ENCODE data around the gene PIM3. TPM values are rescaled to one million over a fixed set of nuclear protein-coding genes. Genes with fewer than 3 reads are reported as not detected.

Gene PIM3
- total and polyA plus RNA-seq, 2 of the 8 experiments (the other 6 are each of a cell fraction or from before 2014, with no cell fraction given): 22.6 to 30.0 TPM

DNA sequence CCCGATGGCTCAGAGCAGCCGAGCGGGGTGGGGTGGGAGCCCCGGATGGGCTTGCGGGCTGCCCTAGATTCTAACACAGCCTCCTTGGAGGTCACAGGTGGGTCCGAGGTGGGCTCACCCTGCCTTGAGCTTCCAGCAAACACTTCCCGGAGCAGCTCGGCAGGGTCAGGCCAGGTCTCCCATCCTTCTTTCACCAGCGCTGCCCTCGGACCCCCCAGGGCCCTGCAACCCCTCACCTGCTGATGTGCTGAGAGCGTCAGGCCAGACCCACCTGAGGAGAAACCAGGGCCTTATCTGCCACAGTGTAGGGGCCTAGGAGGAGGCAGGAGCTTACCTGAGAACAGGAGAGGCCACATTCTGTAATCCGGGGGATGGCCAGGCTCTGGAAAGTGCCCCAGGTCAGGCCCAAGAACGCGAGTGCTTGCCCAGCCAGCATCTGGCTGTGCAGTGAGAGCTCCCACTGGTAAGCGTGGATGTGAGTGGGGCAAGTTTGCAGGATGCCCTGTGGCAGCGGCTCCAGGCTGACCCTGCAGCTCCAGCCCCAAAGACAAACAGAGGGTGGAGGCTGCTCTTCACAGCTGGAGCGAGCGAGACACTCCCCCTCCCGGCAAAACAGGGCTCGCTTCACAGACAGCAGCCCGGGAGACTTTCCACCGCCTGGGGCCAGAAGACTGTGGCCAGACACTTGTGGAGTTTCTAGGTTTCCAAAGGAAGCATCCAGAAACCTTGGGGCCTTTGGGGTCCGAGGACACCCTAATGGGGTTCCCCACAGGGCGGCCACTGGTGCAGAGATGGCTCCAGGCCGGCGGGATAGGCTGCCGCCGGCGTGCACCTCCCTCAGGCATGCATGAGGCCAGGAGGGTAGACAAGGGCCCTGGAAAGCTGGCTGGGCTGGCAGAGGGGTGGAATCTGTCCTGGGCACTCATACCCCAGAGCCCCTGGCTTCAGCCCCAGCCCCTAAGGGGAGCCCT is 51.9 kb downstream of the PIM3 start, which contains the start of gene IL17REL (continued):
- no peak for TF ChIP-seq SIN3A (conservative IDR thresholded peaks at IDR 0.05 in 1 of 2, IDR thresholded peaks at IDR 0.05 in 1 of 2; ENCODE audit: low read depth in 1 of 2, low read length in 2 of 2)
- TF ChIP-seq SP4 (IDR thresholded peaks at IDR 0.05; ENCODE audit: low read length): no peak
- no peak for TF ChIP-seq SIX5 (IDR thresholded peaks at IDR 0.05; ENCODE audit: low read depth, low read length)
- TF ChIP-seq CREB1 (IDR thresholded peaks at IDR 0.05): no peak
- TF ChIP-seq FOSL1 (IDR thresholded peaks at IDR 0.05; ENCODE audit: insufficient read depth, low read depth, low read length): no peak
- TF ChIP-seq, protein P1, sequence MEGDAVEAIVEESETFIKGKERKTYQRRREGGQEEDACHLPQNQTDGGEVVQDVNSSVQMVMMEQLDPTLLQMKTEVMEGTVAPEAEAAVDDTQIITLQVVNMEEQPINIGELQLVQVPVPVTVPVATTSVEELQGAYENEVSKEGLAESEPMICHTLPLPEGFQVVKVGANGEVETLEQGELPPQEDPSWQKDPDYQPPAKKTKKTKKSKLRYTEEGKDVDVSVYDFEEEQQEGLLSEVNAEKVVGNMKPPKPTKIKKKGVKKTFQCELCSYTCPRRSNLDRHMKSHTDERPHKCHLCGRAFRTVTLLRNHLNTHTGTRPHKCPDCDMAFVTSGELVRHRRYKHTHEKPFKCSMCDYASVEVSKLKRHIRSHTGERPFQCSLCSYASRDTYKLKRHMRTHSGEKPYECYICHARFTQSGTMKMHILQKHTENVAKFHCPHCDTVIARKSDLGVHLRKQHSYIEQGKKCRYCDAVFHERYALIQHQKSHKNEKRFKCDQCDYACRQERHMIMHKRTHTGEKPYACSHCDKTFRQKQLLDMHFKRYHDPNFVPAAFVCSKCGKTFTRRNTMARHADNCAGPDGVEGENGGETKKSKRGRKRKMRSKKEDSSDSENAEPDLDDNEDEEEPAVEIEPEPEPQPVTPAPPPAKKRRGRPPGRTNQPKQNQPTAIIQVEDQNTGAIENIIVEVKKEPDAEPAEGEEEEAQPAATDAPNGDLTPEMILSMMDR (IDR thresholded peaks at IDR 0.05; ENCODE audit: control extremely low read depth in 1 of 3, insufficient read depth in 1 of 3, low read depth in 1 of 3, low read length in 3 of 3): no peak
- TF ChIP-seq, protein P2, sequence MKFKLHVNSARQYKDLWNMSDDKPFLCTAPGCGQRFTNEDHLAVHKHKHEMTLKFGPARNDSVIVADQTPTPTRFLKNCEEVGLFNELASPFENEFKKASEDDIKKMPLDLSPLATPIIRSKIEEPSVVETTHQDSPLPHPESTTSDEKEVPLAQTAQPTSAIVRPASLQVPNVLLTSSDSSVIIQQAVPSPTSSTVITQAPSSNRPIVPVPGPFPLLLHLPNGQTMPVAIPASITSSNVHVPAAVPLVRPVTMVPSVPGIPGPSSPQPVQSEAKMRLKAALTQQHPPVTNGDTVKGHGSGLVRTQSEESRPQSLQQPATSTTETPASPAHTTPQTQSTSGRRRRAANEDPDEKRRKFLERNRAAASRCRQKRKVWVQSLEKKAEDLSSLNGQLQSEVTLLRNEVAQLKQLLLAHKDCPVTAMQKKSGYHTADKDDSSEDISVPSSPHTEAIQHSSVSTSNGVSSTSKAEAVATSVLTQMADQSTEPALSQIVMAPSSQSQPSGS (IDR thresholded peaks at IDR 0.05; ENCODE audit: low read length): no peak

Small RNAs within 50 kb of the gene (microRNA-seq; reads per million reads assigned to microRNA genes)
- gene MIR6821 (ENCODE audit: borderline microRNAs expressed in 2 of 2, borderline number of aligned reads in 2 of 2, borderline replicate concordance in 1 of 2): 0 reads per million in 2 experiments

Small RNAs within 50 kb of the gene (small RNA-seq; reads per million reads assigned to genes)
- gene MIR6821 (ENCODE audit: insufficient read depth): not detected

Other genes with a start within 250 kb of the PIM3 start
- gene BRD1, start 132.9 kb upstream of the PIM3 start, total RNA-seq (2021; fragmentation: NEBNext Ultra II Directional; extraction: Animal tissue kit (Norgen Biotek cat#: 25700)): 34.0 and 35.7 TPM in 2 replicates
- 6.8 and 11.4 TPM in 2 replicates for gene BRD1, start 132.9 kb upstream of the PIM3 start, polyA plus RNA-seq (2011; rRNA removed)
- 28.3 TPM in 2 replicates for gene ZBED4, start 106.9 kb upstream of the PIM3 start, total RNA-seq (2021; fragmentation: NEBNext Ultra II Directional; extraction: Animal tissue kit (Norgen Biotek cat#: 25700))
- 11.0 and 14.5 TPM in 2 replicates for gene ZBED4, start 106.9 kb upstream of the PIM3 start, polyA plus RNA-seq (2011; rRNA removed)
- gene ALG12, start 42.3 kb upstream of the PIM3 start, total RNA-seq (2021; fragmentation: NEBNext Ultra II Directional; extraction: Animal tissue kit (Norgen Biotek cat#: 25700)): 22.5 and 25.0 TPM in 2 replicates
- gene ALG12, start 42.3 kb upstream of the PIM3 start, polyA plus RNA-seq (2011; rRNA removed): 13.4 and 24.1 TPM in 2 replicates
- gene CRELD2, start 42.1 kb upstream of the PIM3 start, total RNA-seq (2021; fragmentation: NEBNext Ultra II Directional; extraction: Animal tissue kit (Norgen Biotek cat#: 25700)): 36.6 and 39.4 TPM in 2 replicates
- gene CRELD2, start 42.1 kb upstream of the PIM3 start, polyA plus RNA-seq (2011; rRNA removed): 24.5 and 34.3 TPM in 2 replicates
- gene IL17REL, start 52.0 kb downstream of the PIM3 start, total RNA-seq (2021; fragmentation: NEBNext Ultra II Directional; extraction: Animal tissue kit (Norgen Biotek cat#: 25700)): 0.08 and 0.20 TPM in 2 replicates
- gene IL17REL, start 52.0 kb downstream of the PIM3 start, polyA plus RNA-seq (2011; rRNA removed): 0.15 and 0.17 TPM in 2 replicates
- gene TTLL8, start 97.5 kb downstream of the PIM3 start, total RNA-seq (2021; fragmentation: NEBNext Ultra II Directional; extraction: Animal tissue kit (Norgen Biotek cat#: 25700)): not detected in 2 replicates
- gene TTLL8, start 97.5 kb downstream of the PIM3 start, polyA plus RNA-seq (2011; rRNA removed): not detected in 2 replicates
- not detected in 2 replicates for gene MLC1, start 124.7 kb downstream of the PIM3 start, total RNA-seq (2021; fragmentation: NEBNext Ultra II Directional; extraction: Animal tissue kit (Norgen Biotek cat#: 25700))
- 0.17 and 0.20 TPM in 2 replicates for gene MLC1, start 124.7 kb downstream of the PIM3 start, polyA plus RNA-seq (2011; rRNA removed)
- gene MOV10L1, start 129.2 kb downstream of the PIM3 start, total RNA-seq (2021; fragmentation: NEBNext Ultra II Directional; extraction: Animal tissue kit (Norgen Biotek cat#: 25700)): not detected in 2 replicates
- gene MOV10L1, start 129.2 kb downstream of the PIM3 start, polyA plus RNA-seq (2011; rRNA removed): 0.13 and 0.32 TPM in 2 replicates
- 5.0 and 5.4 TPM in 2 replicates for gene PANX2, start 210.0 kb downstream of the PIM3 start, total RNA-seq (2021; fragmentation: NEBNext Ultra II Directional; extraction: Animal tissue kit (Norgen Biotek cat#: 25700))
- gene PANX2, start 210.0 kb downstream of the PIM3 start, polyA plus RNA-seq (2011; rRNA removed): 3.5 and 6.0 TPM in 2 replicates
- gene TRABD, start 225.1 kb downstream of the PIM3 start, total RNA-seq (2021; fragmentation: NEBNext Ultra II Directional; extraction: Animal tissue kit (Norgen Biotek cat#: 25700)): 57.5 and 60.0 TPM in 2 replicates
- 44.2 and 88.8 TPM in 2 replicates for gene TRABD, start 225.1 kb downstream of the PIM3 start, polyA plus RNA-seq (2011; rRNA removed)
- 16.8 and 18.6 TPM in 2 replicates for gene SELENOO, start 240.2 kb downstream of the PIM3 start, total RNA-seq (2021; fragmentation: NEBNext Ultra II Directional; extraction: Animal tissue kit (Norgen Biotek cat#: 25700))
- 25.1 and 34.1 TPM in 2 replicates for gene SELENOO, start 240.2 kb downstream of the PIM3 start, polyA plus RNA-seq (2011; rRNA removed)

Measured in H1 (cell line).